ENCODE results near the gene HTT. TPM values are rescaled to one million over a fixed set of nuclear protein-coding genes. Genes with fewer than 3 reads are reported as not detected.
A peak's percentile ranks its signal among the peaks of the same experiment; 100 is the strongest.

Gene HTT
- total and polyA plus RNA-seq, 2 of the 13 experiments (the other 11 are each of a cell fraction or from before 2014, with no cell fraction given): 17.5 to 19.5 TPM

DNA sequence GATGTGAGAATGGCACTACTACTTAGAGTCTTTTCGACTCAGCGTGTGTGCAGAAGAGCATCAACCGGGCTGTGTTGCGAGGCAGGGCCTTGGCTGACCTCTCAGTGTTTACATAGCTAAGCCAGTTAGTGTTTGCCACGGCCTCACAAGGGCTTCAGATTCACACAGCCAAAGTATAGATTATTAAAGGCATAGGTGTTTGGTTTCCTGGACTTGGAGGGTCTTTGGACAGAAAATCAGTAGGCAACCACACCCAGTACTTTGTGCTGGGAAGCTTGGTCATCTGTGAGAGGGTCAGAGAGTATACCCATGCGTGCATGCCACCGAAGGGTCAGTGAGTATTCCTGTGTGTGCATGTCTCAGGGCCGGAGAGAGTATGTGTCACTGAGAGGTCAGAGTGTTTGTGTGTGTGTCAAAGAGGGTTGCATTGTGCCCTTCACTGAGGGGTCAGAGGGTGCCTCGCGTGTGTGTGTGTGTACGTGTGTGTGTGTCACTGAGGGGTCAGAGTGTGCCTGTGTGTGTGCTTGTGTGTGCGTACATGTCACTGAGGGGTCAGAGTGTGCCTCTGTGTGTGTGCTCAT is 104.7 kb downstream of the HTT start (continued):
- TF ChIP-seq, protein P1, sequence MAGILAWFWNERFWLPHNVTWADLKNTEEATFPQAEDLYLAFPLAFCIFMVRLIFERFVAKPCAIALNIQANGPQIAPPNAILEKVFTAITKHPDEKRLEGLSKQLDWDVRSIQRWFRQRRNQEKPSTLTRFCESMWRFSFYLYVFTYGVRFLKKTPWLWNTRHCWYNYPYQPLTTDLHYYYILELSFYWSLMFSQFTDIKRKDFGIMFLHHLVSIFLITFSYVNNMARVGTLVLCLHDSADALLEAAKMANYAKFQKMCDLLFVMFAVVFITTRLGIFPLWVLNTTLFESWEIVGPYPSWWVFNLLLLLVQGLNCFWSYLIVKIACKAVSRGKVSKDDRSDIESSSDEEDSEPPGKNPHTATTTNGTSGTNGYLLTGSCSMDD (CRISPR knock-in tag; IDR thresholded peaks at IDR 0.05): no peak
- 0 out of 2 replicates have a peak, but pooled peaks have one; percentile 12 for TF ChIP-seq GATAD2A (CRISPR knock-in tag; IDR thresholded peaks at IDR 0.05)
- TF ChIP-seq, protein P2, sequence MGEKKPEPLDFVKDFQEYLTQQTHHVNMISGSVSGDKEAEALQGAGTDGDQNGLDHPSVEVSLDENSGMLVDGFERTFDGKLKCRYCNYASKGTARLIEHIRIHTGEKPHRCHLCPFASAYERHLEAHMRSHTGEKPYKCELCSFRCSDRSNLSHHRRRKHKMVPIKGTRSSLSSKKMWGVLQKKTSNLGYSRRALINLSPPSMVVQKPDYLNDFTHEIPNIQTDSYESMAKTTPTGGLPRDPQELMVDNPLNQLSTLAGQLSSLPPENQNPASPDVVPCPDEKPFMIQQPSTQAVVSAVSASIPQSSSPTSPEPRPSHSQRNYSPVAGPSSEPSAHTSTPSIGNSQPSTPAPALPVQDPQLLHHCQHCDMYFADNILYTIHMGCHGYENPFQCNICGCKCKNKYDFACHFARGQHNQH (CRISPR knock-in tag; IDR thresholded peaks at IDR 0.05): no peak
- TF ChIP-seq, protein P3, sequence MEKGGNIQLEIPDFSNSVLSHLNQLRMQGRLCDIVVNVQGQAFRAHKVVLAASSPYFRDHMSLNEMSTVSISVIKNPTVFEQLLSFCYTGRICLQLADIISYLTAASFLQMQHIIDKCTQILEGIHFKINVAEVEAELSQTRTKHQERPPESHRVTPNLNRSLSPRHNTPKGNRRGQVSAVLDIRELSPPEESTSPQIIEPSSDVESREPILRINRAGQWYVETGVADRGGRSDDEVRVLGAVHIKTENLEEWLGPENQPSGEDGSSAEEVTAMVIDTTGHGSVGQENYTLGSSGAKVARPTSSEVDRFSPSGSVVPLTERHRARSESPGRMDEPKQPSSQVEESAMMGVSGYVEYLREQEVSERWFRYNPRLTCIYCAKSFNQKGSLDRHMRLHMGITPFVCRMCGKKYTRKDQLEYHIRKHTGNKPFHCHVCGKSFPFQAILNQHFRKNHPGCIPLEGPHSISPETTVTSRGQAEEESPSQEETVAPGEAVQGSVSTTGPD (CRISPR knock-in tag; IDR thresholded peaks at IDR 0.05): peak; percentile 78; the same call in 1 of the 2 replicates
- TF ChIP-seq ZNF431 (CRISPR knock-in tag; IDR thresholded peaks at IDR 0.05; ENCODE audit: borderline replicate concordance, low read depth): no peak
- no peak for TF ChIP-seq TMF1 (CRISPR knock-in tag; IDR thresholded peaks at IDR 0.05; ENCODE audit: low read depth)
- TF ChIP-seq RXRB (CRISPR knock-in tag; IDR thresholded peaks at IDR 0.05; ENCODE audit: borderline replicate concordance): peak; percentile 85
- TF ChIP-seq ZFP90 (CRISPR knock-in tag; IDR thresholded peaks at IDR 0.05; ENCODE audit: borderline replicate concordance): no peak
- TF ChIP-seq ADNP (CRISPR knock-in tag; IDR thresholded peaks at IDR 0.05): no peak
- no peak for TF ChIP-seq TOPORS (CRISPR knock-in tag; IDR thresholded peaks at IDR 0.05)
- no peak for TF ChIP-seq PHF5A (CRISPR knock-in tag; IDR thresholded peaks at IDR 0.05; ENCODE audit: low read depth, unreplicated experiment)
- TF ChIP-seq ARHGAP35 (CRISPR knock-in tag; IDR thresholded peaks at IDR 0.05; ENCODE audit: borderline replicate concordance): no peak
- TF ChIP-seq MXI1 (IDR thresholded peaks at IDR 0.05; ENCODE audit: borderline replicate concordance, low read depth, low read length): no peak
- TF ChIP-seq HOXA9 (CRISPR knock-in tag; IDR thresholded peaks at IDR 0.05; ENCODE audit: borderline replicate concordance): no peak
- TF ChIP-seq TCF7L2 (IDR thresholded peaks at IDR 0.05; ENCODE audit: low read depth, low read length): no peak
- TF ChIP-seq ZNF138 (CRISPR knock-in tag; IDR thresholded peaks at IDR 0.05; ENCODE audit: low read depth): no peak
- TF ChIP-seq, protein P4, sequence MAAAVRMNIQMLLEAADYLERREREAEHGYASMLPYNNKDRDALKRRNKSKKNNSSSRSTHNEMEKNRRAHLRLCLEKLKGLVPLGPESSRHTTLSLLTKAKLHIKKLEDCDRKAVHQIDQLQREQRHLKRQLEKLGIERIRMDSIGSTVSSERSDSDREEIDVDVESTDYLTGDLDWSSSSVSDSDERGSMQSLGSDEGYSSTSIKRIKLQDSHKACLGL (CRISPR knock-in tag; IDR thresholded peaks at IDR 0.05): no peak
- TF ChIP-seq SMARCC2 (IDR thresholded peaks at IDR 0.05): no peak
- no peak for TF ChIP-seq MYNN (CRISPR knock-in tag; IDR thresholded peaks at IDR 0.05; ENCODE audit: low read depth)
- no peak for TF ChIP-seq ZNF629 (CRISPR knock-in tag; conservative IDR thresholded peaks at IDR 0.05)
- TF ChIP-seq, protein P5, sequence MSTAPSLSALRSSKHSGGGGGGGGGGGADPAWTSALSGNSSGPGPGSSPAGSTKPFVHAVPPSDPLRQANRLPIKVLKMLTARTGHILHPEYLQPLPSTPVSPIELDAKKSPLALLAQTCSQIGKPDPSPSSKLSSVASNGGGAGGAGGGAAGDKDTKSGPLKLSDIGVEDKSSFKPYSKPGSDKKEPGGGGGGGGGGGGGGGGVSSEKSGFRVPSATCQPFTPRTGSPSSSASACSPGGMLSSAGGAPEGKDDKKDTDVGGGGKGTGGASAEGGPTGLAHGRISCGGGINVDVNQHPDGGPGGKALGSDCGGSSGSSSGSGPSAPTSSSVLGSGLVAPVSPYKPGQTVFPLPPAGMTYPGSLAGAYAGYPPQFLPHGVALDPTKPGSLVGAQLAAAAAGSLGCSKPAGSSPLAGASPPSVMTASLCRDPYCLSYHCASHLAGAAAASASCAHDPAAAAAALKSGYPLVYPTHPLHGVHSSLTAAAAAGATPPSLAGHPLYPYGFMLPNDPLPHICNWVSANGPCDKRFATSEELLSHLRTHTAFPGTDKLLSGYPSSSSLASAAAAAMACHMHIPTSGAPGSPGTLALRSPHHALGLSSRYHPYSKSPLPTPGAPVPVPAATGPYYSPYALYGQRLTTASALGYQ (CRISPR knock-in tag; IDR thresholded peaks at IDR 0.05): no peak
- no peak for TF ChIP-seq ATF7-NPFF (CRISPR knock-in tag; IDR thresholded peaks at IDR 0.05; ENCODE audit: low read depth)
- no peak for TF ChIP-seq NFATC3 (CRISPR knock-in tag; IDR thresholded peaks at IDR 0.05)
- no peak for TF ChIP-seq HNRNPUL1 (IDR thresholded peaks at IDR 0.05; ENCODE audit: low read depth, low read length)
- TF ChIP-seq SMYD3 (CRISPR knock-in tag; IDR thresholded peaks at IDR 0.05): no peak
- TF ChIP-seq ZNF564 (CRISPR knock-in tag; IDR thresholded peaks at IDR 0.05): no peak

All from HepG2 (cell line).